CD14-positive monocyte (primary cell): ENCODE data around the gene ARNT2. TPM values are rescaled to one million over a fixed set of nuclear protein-coding genes. Genes with fewer than 3 reads are reported as not detected.

ENCODE experiments used
- DNase-seq, 3 donors: peaks; one replicate each; pipeline ENCODE4 v3.0.0-alpha.2; 2011 to 2022
- H2AFZ ChIP-seq: 2 replicates; pipeline ENCODE4 v1.6.0; 2012; ENCODE audit warnings: mild to moderate bottlenecking, low read depth, low read length, inconsistent platforms; ENCODE audit not compliant: insufficient read depth, poor library complexity, severe bottlenecking
- H3K27ac ChIP-seq, 2 donors: 1 replicate in 1 of 2; 2 replicates in 1 of 2; pipeline ENCODE4 v1.5.1; 2012 to 2013; ENCODE audit warnings: low read length in 2 of 2, control low read depth in 1 of 2, inconsistent platforms in 1 of 2, low read depth in 1 of 2, mild to moderate bottlenecking in 1 of 2
- H3K27me3 ChIP-seq, 2 donors: one replicate each; pipeline versions ENCODE4 v1.6.0 to v1.6.1; 2011 to 2013; ENCODE audit warnings: low read length in 2 of 2; ENCODE audit not compliant: control insufficient read depth in 2 of 2, insufficient read depth in 2 of 2
- H3K36me3 ChIP-seq, 2 donors: replicated peaks in 1 of 2; 1 replicate in 1 of 2; 2 replicates in 1 of 2; pipeline versions ENCODE4 v1.5.1 to v1.6.1; 2012 to 2013; ENCODE audit warnings: low read length in 2 of 2, control low read depth in 1 of 2, inconsistent platforms in 1 of 2, mild to moderate bottlenecking in 1 of 2; ENCODE audit not compliant: insufficient read depth in 2 of 2, control insufficient read depth in 1 of 2
- H3K4me1 ChIP-seq, 2 donors: 1 replicate in 1 of 2; 2 replicates in 1 of 2; pipeline versions ENCODE4 v1.5.1 to v1.6.1; 2012 to 2013; ENCODE audit warnings: low read length in 2 of 2, control low read depth in 1 of 2, inconsistent platforms in 1 of 2, mild to moderate bottlenecking in 1 of 2, moderate library complexity in 1 of 2; ENCODE audit not compliant: insufficient read depth in 2 of 2, control insufficient read depth in 1 of 2
- H3K4me2 ChIP-seq: replicated peaks from 2 replicates; pipeline ENCODE3; 2012; ENCODE audit warnings: low read length, moderate library complexity, mild to moderate bottlenecking; ENCODE audit not compliant: poor library complexity, severe bottlenecking; ENCODE audit errors: extremely low read depth
- H3K4me3 ChIP-seq, 3 experiments: fragments of 200-600 bp in 1 of 3; sonication (generic) in 1 of 3; replicated peaks in 1 of 3; 1 replicate in 2 of 3; 2 replicates in 1 of 3; pipeline ENCODE4 v1.5.1; 2011 to 2013; ENCODE audit warnings: low read length in 3 of 3, mild to moderate bottlenecking in 3 of 3, control low read depth in 2 of 3, low read depth in 2 of 3, inconsistent platforms in 1 of 3, moderate library complexity in 1 of 3
- H3K79me2 ChIP-seq: 2 replicates; pipeline ENCODE4 v1.6.0; 2012; ENCODE audit warnings: mild to moderate bottlenecking, control low read depth, inconsistent platforms, low read length, moderate library complexity; ENCODE audit not compliant: insufficient read depth
- H3K9ac ChIP-seq: 2 replicates; pipeline ENCODE4 v1.6.0; 2017; ENCODE audit warnings: low read length, mild to moderate bottlenecking; ENCODE audit not compliant: insufficient read depth, poor library complexity, severe bottlenecking
- H3K9me3 ChIP-seq, 2 donors: replicated peaks in 1 of 2; 1 replicate in 1 of 2; 2 replicates in 1 of 2; pipeline versions ENCODE4 v1.5.1 to v1.6.1; 2012 to 2013; ENCODE audit warnings: low read length in 2 of 2, control low read depth in 1 of 2; ENCODE audit not compliant: control insufficient read depth in 1 of 2, insufficient read depth in 1 of 2
- H4K20me1 ChIP-seq: 2 replicates; pipeline ENCODE4 v1.6.0; 2012; ENCODE audit warnings: mild to moderate bottlenecking, low read length, control low read depth, moderate library complexity; ENCODE audit not compliant: insufficient read depth
- H3K27ac Mint-ChIP-seq, 7 donors: one replicate each; pipeline ENCODE4 v1.8.0; 2020; ENCODE audit warnings: mild to moderate bottlenecking in 7 of 7, mixed read lengths in 7 of 7, moderate library complexity in 6 of 7, inconsistent platforms in 2 of 7
- H3K27me3 Mint-ChIP-seq, 3 donors: one replicate each; pipeline ENCODE4 v1.8.0; 2021 to 2022; ENCODE audit warnings: low read depth in 3 of 3, mild to moderate bottlenecking in 3 of 3, mixed read lengths in 3 of 3, moderate library complexity in 3 of 3, inconsistent platforms in 1 of 3
- H3K36me3 Mint-ChIP-seq, 2 donors: one replicate each; pipeline ENCODE4 v1.8.0; 2020; ENCODE audit warnings: mixed read lengths in 2 of 2, inconsistent platforms in 1 of 2, mild to moderate bottlenecking in 1 of 2
- H3K4me1 Mint-ChIP-seq: one replicate; pipeline ENCODE4 v1.8.0; 2020; ENCODE audit warnings: mild to moderate bottlenecking, mixed read lengths
- H3K4me3 Mint-ChIP-seq, 2 donors: one replicate each; pipeline ENCODE4 v1.8.0; 2020; ENCODE audit warnings: mild to moderate bottlenecking in 2 of 2, mixed read lengths in 2 of 2, moderate library complexity in 1 of 2
- H3K9me3 Mint-ChIP-seq, 7 donors: one replicate each; pipeline ENCODE4 v1.8.0; 2020 to 2022; ENCODE audit warnings: mixed read lengths in 7 of 7, mild to moderate bottlenecking in 6 of 7, moderate library complexity in 6 of 7, inconsistent platforms in 2 of 7
- CTCF ChIP-seq: fragments of 200-600 bp; IDR thresholded peaks from one replicate; pipeline ENCODE4 v1.8.0; 2022; ENCODE audit warnings: antibody characterized with exemption, mild to moderate bottlenecking
- WGBS: methylation state at CpG from one replicate; pipeline ENCODE4 v1.1.5; 2013; ENCODE audit warnings: missing lambda C conversion rate; ENCODE audit not compliant: insufficient coverage; 5-methylcytosine and 5-hydroxymethylcytosine counted together
- intact Hi-C, 2 donors: fragments of 100-400 bp; cut with micrococcal nuclease; formaldehyde crosslinking; loops; one replicate each; pipeline versions ENCODE4 v1.15.0 to v1.15.1; 2023
- polyA plus RNA-seq, 3 donors: library from polyadenylated mRNA; depleted of rRNA in 1 of 3; unstranded in 2 of 3; stranded (reverse) in 1 of 3; fragments of 300-500 nt in 2 of 3; fragments of >200 nt in 1 of 3; fragmentation: Illumina TruSeq in 2 of 3; gene quantifications; 1 replicate in 2 of 3; 2 replicates in 1 of 3; pipeline ENCODE4 v1.2.3, GENCODE V29; 2012 to 2021

Gene ARNT2
- polyA plus RNA-seq, 3 donors = not detected

DNA sequence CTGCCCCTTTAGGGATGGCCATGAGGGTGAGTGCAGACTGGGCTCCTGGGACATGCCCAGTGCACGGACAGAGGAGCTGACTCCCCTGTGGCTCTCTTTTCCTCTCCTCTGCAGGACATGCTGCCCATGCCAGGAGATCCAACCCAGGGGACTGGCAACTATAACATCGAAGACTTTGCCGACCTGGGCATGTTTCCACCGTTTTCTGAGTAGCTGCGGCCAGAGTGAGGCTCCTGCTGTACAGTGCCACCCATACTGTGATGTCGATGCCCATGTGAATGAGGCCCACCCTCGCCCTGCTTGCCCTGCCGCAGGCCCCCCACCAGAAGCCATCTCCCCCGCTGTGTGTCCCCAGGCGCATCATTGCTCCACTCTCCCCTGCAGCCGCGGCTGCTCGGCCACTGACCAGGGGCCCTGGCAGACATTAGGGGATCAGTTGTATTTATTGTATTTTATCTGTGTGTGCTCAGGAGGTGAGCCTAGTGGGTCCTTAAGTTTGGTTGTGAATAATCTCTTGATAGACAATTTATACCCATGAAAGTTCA is 189.4 kb downstream of the ARNT2 start:
- no peaks in the 10 kb centered on the region for H3K36me3 ChIP-seq
- no peaks in the 10 kb centered on the region for H3K4me1 ChIP-seq
- H3K36me3 Mint-ChIP-seq = no peaks in the 10 kb centered on the region
- intact Hi-C loops = no loop called here
- no peaks in the 10 kb centered on the region for H3K27me3 ChIP-seq
- H3K27ac ChIP-seq = no peak overlapping the region
- H3K4me3 Mint-ChIP-seq = no peak overlapping the region
- H3K27me3 Mint-ChIP-seq = peaks cover 1 to 3% (median 2%) of the 10 kb centered on the region in 3 donors
- H3K9me3 ChIP-seq = no peaks in the 10 kb centered on the region
- H3K4me3 ChIP-seq = no peak overlapping the region
- H2AFZ ChIP-seq = no peak overlapping the region
- peaks cover 0 to 2% (median 0%) of the 10 kb centered on the region in 7 donors for H3K9me3 Mint-ChIP-seq
- H3K9ac ChIP-seq = no peak overlapping the region
- H3K27ac Mint-ChIP-seq = no peak overlapping the region
- DNase-seq = no peak
- no peaks in the 10 kb centered on the region for H3K4me1 Mint-ChIP-seq
- no peak overlapping the region for H3K4me2 ChIP-seq
- whole genome bisulfite sequencing = 98% methylated on average over 7 of the region's 13 CpGs
- no peaks in the 10 kb centered on the region for H3K79me2 ChIP-seq
- TF ChIP-seq CTCF = no peak
- H4K20me1 ChIP-seq = no peaks in the 10 kb centered on the region

DNA sequence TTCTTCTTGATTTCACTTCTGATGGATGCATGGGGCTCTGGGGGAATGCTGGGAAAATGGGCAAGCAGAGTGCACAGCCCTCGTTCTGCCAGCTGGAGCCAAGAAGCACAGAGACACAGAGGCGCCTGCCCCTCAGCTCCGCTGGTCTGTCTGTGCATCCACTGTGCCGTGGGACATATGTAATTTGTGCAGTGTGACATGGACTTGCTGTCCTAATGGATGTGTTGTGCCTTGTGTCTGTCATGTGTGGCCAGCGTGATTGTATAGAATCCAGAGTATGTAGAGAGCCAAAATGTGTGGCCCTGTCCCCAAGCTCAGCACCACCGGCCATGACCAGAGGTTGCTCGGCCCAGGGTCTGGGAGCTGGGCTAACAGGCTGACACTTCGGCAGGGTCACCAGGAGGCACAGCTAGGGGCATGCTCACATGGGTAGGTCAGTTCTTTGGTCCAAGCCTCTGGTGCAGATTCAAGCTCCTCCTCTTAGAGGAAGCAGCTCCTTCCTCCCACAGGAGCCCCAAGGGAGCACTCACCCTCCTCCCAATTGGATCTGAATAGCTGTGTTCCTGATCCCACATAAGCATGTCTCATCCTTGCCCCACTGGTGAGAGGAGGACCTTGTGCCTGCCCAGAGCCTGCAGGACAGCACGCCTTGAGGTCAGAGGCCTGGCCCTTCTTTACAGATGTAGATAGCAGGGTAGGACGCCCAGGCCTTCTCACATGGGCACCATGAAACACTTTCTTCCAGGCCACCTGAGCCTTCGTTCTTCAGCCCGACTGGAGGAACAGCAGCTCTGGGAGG is 190.1 kb downstream of the ARNT2 start:
- 88% methylated on average over 12 of the region's 12 CpGs for WGBS
- H3K27ac Mint-ChIP-seq = no peak overlapping the region
- H3K4me3 Mint-ChIP-seq = no peak overlapping the region

More for the DNA sequence above, 190.1 kb downstream of the ARNT2 start:
- Histone ChIP-seq H3K36me3 (no peaks in the 10 kb centered on the region), H3K9me3 (no peaks in the 10 kb centered on the region), H4K20me1 (no peaks in the 10 kb centered on the region), H3K27me3 (no peaks in the 10 kb centered on the region), H3K4me2 (no peak overlapping the region), H2AFZ (no peak overlapping the region), H3K27ac (no peak overlapping the region), H3K4me1 (no peaks in the 10 kb centered on the region), H3K79me2 (no peaks in the 10 kb centered on the region), H3K9ac (no peak overlapping the region), H3K4me3 (no peak overlapping the region)
- TF ChIP-seq CTCF = no peak
- intact Hi-C loops = no loop called here
- Mint-ChIP-seq H3K4me1 (no peaks in the 10 kb centered on the region), H3K9me3 (peaks cover 0 to 3% (median 0%) of the 10 kb centered on the region in 7 donors), H3K36me3 (no peaks in the 10 kb centered on the region), H3K27me3 (peaks cover 1 to 3% (median 2%) of the 10 kb centered on the region in 3 donors)
- no peak for DNase-seq
